HG03571 (cell line): ENCODE data around the gene DYNLT2B.
"Not testable (repeated sequence)": the region's sequence is repeated elsewhere in the genome, so short reads cannot be mapped to it uniquely, and the experiment has no call there.

ENCODE experiments used
- ATAC-seq: cut with Tn5 transposase; IDR thresholded peaks from one replicate; pipeline ENCODE4 v1.9.1; 2021; ENCODE audit not compliant: unreplicated experiment

Gene DYNLT2B

GRCh38 chr3:196274585-196274984 lies 43.5 kb downstream of the DYNLT2B start:
- ATAC-seq: peak; percentile 66

- ATAC-seq: no peak
These were observed 44.4 kb downstream of the DYNLT2B start for GRCh38 chr3:196273655-196274054.

GRCh38 chr3:196272826-196273225 lies 45.2 kb downstream of the DYNLT2B start:
- no peak for ATAC-seq

- no peak for ATAC-seq
These were observed 47.5 kb downstream of the DYNLT2B start for GRCh38 chr3:196270499-196270898.

GRCh38 chr3:196268284-196269163 lies 49.5 kb downstream of the DYNLT2B start:
- ATAC-seq: no peak

- ATAC-seq: no peak
These were observed 54.2 kb downstream of the DYNLT2B start for GRCh38 chr3:196263819-196264218.

GRCh38 chr3:196260784-196261183 lies 57.3 kb downstream of the DYNLT2B start:
- no peak for ATAC-seq

GRCh38 chr3:196255776-196256175 lies 62.3 kb downstream of the DYNLT2B start:
- no peak for ATAC-seq

GRCh38 chr3:196254376-196255283 lies 63.4 kb downstream of the DYNLT2B start:
- no peak for ATAC-seq

GRCh38 chr3:196251918-196252317 lies 66.1 kb downstream of the DYNLT2B start:
- no peak for ATAC-seq

GRCh38 chr3:196246612-196247308 lies 71.3 kb downstream of the DYNLT2B start:
- no peak for ATAC-seq

- ATAC-seq: not testable (repeated sequence)
These were observed 73.9 kb downstream of the DYNLT2B start for GRCh38 chr3:196244166-196244565.

GRCh38 chr3:196241704-196242103 lies 76.3 kb downstream of the DYNLT2B start:
- ATAC-seq: no peak
